Measurements from ENCODE around the gene PLAAT5. TPM values are rescaled to one million over a fixed set of nuclear protein-coding genes. Genes with fewer than 3 reads are reported as not detected.

Gene PLAAT5
- total and polyA plus RNA-seq, 8 donors, result 1.6 to 11.0 (median 7.6) TPM

GRCh38 chr11:63480039-63480438, 10.9 kb downstream of the PLAAT5 start:
- no peak overlapping the region for H3K27ac ChIP-seq
- H3K4me1 ChIP-seq, result peaks cover 0 to 4% (median 0%) of the 10 kb centered on the region in 3 donors
- WGBS, 2 donors, result 72 to 82% methylated on average over 6 of the region's 6 CpGs
- H3K4me3 ChIP-seq, result no peak overlapping the region
- peak in 1 of 4 donors; percentile 7 for ATAC-seq
- no peaks in the 10 kb centered on the region for H3K36me3 ChIP-seq
- DNase-seq, result no peak
- no peaks in the 10 kb centered on the region for H3K27me3 ChIP-seq
- FAIRE-seq, result no peak
- no peaks in the 10 kb centered on the region for H3K9me3 ChIP-seq
- TF ChIP-seq CTCF (IDR thresholded peaks at IDR 0.05), result no peak
- intact Hi-C loops (cut with DNase I), result no loop called here

- FAIRE-seq (no peak), DNase-seq (peak in 3 of 6 donors; percentile 44 to 65 (median 53)), ATAC-seq (peak; percentile 89 to 99 (median 96))
- peak; percentile 72 to 84 (median 77) for TF ChIP-seq CTCF (IDR thresholded peaks at IDR 0.05)
- no peaks in the 10 kb centered on the region for H3K27me3 ChIP-seq
- no peak overlapping the region for H3K4me3 ChIP-seq
- peaks cover 0 to 4% (median 0%) of the 10 kb centered on the region in 3 donors for H3K4me1 ChIP-seq
- H3K9me3 ChIP-seq, result no peaks in the 10 kb centered on the region
- no peak overlapping the region for H3K27ac ChIP-seq
- intact Hi-C loops (cut with DNase I), result loop anchor here in 2 of 3 donors (5.0 to 10.0 kb wide), 2 partner anchors 146 to 158 kb away; no protein-coding TSS in a partner anchor
- WGBS, 2 donors, result 15 to 17% methylated on average over 5 of the region's 5 CpGs
- no peaks in the 10 kb centered on the region for H3K36me3 ChIP-seq
Observed at GRCh38 chr11:63478896-63479295, 12.1 kb downstream of the PLAAT5 start.

- Histone ChIP-seq H3K4me3 (no peak overlapping the region), H3K4me1 (peaks cover 0 to 4% (median 0%) of the 10 kb centered on the region in 3 donors), H3K27ac (no peak overlapping the region), H3K27me3 (no peaks in the 10 kb centered on the region), H3K36me3 (no peaks in the 10 kb centered on the region), H3K9me3 (no peaks in the 10 kb centered on the region)
- ATAC-seq (no peak), DNase-seq (no peak), FAIRE-seq (no peak)
- no peak for TF ChIP-seq CTCF (IDR thresholded peaks at IDR 0.05)
- intact Hi-C loops (cut with DNase I), result loop anchor here in 2 of 3 donors (5.0 to 10.0 kb wide), 2 partner anchors 148 to 161 kb away; no protein-coding TSS in a partner anchor
Observed at GRCh38 chr11:63476618-63477017, 14.3 kb downstream of the PLAAT5 start.

- H3K27ac ChIP-seq, result no peak overlapping the region
- no peak for FAIRE-seq
- no peaks in the 10 kb centered on the region for H3K36me3 ChIP-seq
- no peaks in the 10 kb centered on the region for H3K9me3 ChIP-seq
- intact Hi-C loops (cut with DNase I), result loop anchor here in 1 of 3 donors (10.0 kb wide), 1 partner anchor 152 kb away; no protein-coding TSS in a partner anchor
- 59 to 62% methylated on average over 3 of the region's 3 CpGs for WGBS, 2 donors
- no peak for TF ChIP-seq CTCF (IDR thresholded peaks at IDR 0.05)
- no peaks in the 10 kb centered on the region for H3K27me3 ChIP-seq
- H3K4me1 ChIP-seq, result no peaks in the 10 kb centered on the region
- H3K4me3 ChIP-seq, result no peak overlapping the region
- no peak for DNase-seq
- ATAC-seq, result no peak
Observed at GRCh38 chr11:63472372-63472771, 18.6 kb downstream of the PLAAT5 start.

GRCh38 chr11:63470311-63470710, 20.7 kb downstream of the PLAAT5 start:
- no peak for TF ChIP-seq CTCF (IDR thresholded peaks at IDR 0.05)
- intact Hi-C loops (cut with DNase I), result loop anchor here in 1 of 3 donors (10.0 kb wide), 1 partner anchor 154 kb away; no protein-coding TSS in a partner anchor
- Histone ChIP-seq H3K4me3 (no peak overlapping the region), H3K9me3 (no peaks in the 10 kb centered on the region), H3K4me1 (no peaks in the 10 kb centered on the region), H3K27me3 (no peaks in the 10 kb centered on the region), H3K27ac (no peak overlapping the region), H3K36me3 (no peaks in the 10 kb centered on the region)
- no peak for ATAC-seq
- FAIRE-seq, result no peak
- 61 to 67% methylated on average over 3 of the region's 3 CpGs for WGBS, 2 donors
- no peak for DNase-seq
